Fibroblast of the conjunctiva (primary cell): Measurements from ENCODE around the gene RHOXF2.

ENCODE experiments used
- DNase-seq: peaks from one replicate; pipeline ENCODE4 v3.0.0-alpha.2; 2010; ENCODE audit warnings: low read depth

RHOXF2 gene

DNA sequence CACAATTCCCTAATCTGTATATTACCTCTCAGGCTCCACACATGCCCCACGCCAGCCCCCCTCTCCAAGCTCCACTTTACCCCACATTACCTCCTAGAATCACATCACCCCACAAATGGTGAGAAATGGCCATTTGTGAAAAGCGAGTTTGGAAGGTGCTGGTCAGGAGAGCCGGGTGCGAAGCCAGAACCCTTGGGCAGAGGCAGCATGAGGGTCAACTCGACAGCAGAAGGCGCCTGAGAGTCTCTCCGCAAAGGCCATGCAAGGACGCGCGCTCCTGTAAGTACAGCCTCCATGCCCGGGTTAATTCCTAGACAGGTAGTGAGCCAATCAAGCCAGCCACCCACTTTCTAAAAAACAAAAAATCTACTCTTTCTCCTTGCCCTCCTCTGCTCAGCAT lies 42.4 kb downstream of the RHOXF2 start:
- DNase-seq: no peak

DNA sequence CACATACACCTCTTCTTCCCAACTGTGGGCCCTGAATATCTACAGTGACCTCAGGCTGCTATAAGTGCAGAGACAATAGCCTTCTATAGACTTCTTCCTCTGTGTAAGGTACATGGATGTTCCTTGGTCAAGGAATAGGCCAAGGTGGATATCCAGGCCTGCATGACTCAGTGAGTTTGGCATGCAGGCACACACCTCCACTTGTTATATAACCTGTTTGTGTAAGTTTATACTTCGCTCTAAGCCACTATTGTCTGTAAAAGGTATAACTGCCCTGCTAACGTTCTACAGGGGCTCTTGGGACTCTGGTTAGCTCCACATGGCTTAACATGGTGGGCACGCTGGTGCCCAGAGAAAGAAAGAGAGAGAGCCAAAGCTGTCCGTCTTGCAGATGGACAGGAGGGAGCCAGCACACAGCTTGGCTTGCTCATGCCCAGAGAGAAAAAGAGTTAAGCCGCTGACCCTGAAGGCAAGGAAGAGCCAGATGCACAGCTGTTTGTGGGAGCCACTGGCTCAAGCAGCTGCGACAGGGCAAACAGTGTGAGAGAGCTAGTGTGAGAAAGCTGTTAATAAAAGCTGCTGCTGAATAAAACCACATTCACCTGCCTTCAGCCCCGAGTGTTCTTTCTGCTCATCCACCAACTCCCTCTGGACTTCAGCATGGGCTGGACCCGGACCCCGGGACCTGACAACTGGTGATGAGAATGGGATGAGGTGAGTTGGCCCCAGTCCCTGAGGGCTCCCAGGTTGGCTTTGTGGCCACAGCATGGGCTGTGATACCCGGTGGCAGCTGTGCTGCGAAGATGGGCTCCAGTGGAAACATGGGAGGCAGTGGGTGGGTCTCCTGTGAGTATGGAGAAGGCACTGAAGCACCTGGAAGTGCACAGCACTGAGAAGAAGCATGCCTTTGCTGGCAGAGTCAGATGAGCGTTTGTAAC lies 47.7 kb downstream of the RHOXF2 start:
- no peak for DNase-seq

DNA sequence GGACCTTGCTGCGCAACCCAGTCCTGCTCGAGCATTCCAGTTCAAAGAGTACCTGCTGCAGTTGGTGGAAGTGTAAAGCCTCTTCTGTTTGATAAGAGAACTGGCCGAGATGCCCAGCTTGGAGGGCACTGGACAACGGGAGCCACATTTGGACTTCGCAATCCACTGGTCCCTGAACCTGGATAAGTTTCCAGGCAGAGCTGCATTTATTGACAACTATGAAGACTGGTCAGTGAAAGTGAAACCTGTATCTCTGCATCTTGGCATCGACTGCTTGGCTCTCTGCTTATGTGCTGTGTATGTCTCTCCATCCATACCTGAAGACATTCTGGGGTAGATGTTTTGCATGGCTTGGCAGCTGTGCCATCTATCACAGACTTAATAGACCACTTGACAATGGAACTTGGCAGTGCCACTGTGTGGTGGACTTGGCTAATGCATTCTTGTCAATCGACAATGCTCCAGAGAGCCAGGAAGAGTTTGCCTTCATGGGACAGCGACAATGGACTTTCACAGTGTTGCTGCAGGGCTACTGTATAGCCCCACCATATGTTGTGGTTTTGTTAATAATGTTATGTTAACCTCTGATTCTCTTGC lies 48.7 kb downstream of the RHOXF2 start:
- DNase-seq: no peak

DNA sequence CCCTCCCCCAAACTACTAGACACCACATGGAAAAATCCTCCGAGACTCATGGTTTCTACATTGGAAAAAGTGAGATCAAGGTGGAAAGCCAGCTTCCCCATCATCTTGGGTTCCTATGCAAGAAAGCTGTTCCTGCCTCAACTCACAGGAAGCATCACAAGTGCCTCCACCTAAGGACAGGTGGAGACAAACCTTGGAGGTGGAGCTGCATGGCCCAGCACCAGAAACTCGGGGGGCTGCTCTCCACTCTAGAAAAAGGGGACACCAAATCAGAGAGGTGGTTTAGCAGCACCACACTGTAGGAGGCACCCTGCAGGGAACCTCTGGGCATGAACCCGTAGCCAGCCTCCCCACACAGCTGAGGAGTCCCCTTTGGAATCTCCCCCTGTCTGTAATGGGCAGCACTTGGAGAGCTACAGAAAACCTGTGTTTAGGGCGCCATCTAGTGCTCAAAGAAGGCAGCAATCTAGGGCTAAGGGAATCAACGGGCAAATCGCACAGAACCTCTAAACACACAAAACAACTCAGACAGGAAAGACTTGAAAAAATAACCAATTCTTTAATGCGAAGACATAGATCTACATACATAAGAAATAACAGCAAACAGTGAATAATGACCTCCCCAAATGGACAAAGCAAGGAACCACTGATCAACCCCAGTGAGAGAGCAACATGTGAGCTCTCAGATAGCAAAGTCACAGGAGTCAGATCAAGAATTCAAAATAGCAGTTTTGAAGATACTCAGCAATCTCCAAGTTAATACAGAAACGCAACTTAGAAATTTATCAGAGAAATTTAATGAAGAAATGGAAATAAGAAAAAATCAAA lies 55.2 kb downstream of the RHOXF2 start:
- peak; percentile 24 for DNase-seq
